Omental fat pad (tissue), 4 donors: ENCODE data around the gene DUSP5. TPM values are rescaled to one million over a fixed set of nuclear protein-coding genes. Genes with fewer than 3 reads are reported as not detected.

ENCODE experiments used
- ATAC-seq: fragments of 150-250 bp; one replicate; pipeline ENCODE4 v1.9.1; 2016; ENCODE audit warnings: mild to moderate bottlenecking, moderate library complexity; ENCODE audit not compliant: low FRiP score
- DNase-seq: peaks from one replicate; pipeline ENCODE4 v3.0.0-alpha.2; 2019; ENCODE audit warnings: low spot score
- CTCF ChIP-seq, 3 donors: fragments of 450-650 bp; IDR thresholded peaks; one replicate each; pipeline ENCODE4 v1.5.1; 2016 to 2017; ENCODE audit warnings: antibody characterized with exemption in 3 of 3, mild to moderate bottlenecking in 3 of 3, moderate library complexity in 2 of 3
- total RNA-seq, 4 donors: library from RNA; depleted of rRNA; stranded (reverse); fragments of >200 nt; gene quantifications; one replicate each; pipeline ENCODE4 v1.1.0, GENCODE V29; 2016

Gene DUSP5
- total RNA-seq, 4 donors from 2014 or later, result 9.2 to 71.4 (median 41.4) TPM

GRCh38 chr10:110510730-110511129 lies 13.0 kb downstream of the DUSP5 start:
- no peak for ATAC-seq
- DNase-seq, result no peak
- TF ChIP-seq CTCF (IDR thresholded peaks at IDR 0.05), result no peak

- DNase-seq, result no peak
- TF ChIP-seq CTCF (IDR thresholded peaks at IDR 0.05), result no peak
- peak; percentile 1 for ATAC-seq
Measured at GRCh38 chr10:110511734-110512449, 14.2 kb downstream of the DUSP5 start.

DNA sequence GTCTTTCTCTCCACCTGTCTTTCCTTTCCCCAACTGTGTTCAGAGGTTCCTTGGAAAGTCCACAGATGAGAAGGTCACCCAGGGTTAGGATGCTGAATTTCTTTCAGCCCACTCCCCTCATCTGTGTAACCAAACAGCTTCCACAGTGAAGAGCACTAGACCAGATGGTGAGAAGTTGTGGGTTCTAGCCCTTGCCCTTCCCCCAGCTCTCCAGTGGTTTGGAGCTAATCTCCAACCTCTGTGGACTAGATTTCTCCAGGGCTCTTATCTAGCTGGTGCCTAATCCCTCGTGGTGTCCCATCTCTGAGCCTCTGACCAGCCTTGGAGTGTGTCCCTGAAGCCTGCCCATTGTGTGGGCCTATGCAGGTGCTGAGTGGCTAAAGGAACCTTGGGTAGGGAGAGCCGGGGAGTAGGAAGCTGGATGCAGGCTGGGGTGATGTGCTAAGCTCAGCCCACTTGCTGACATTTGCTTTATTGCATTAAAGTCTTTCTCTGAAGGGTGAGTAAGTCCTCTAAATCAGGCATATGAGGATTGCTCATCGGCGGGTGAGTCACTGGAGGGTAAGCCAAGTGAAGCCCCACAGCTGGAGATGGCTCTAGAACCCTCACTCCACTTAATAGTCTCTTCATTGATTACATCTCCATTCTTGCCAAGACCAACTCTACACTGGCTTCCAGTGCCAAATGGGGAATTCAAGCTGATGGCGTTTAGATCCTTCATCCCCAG lies 14.9 kb downstream of the DUSP5 start:
- TF ChIP-seq CTCF (IDR thresholded peaks at IDR 0.05), result no peak
- ATAC-seq, result peak; percentile 80
- DNase-seq, result peak; percentile 58

DNA sequence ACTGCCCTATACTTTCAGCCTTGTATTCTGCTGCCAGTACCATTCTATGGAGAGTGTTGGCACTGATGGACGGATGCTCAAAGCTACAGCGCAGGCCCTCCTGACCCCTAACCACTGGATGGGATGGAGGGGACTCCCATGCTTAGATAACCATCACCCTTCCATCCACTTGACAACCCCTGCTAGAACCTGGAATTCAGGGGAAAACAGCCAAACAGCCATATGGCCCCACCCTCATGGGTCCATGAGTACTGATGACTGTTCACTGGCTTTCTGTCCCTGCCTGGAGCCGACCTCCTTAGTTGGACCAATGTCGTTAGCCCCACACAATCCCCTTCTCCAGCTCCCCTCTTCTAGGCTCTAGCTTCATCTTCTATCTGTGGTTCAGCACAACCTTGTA lies 16.2 kb downstream of the DUSP5 start:
- ATAC-seq, result no peak
- no peak for TF ChIP-seq CTCF (IDR thresholded peaks at IDR 0.05)
- DNase-seq, result no peak

GRCh38 chr10:110514848-110515247 lies 17.1 kb downstream of the DUSP5 start:
- ATAC-seq, result no peak
- DNase-seq, result no peak
- TF ChIP-seq CTCF (IDR thresholded peaks at IDR 0.05), result no peak

DNA sequence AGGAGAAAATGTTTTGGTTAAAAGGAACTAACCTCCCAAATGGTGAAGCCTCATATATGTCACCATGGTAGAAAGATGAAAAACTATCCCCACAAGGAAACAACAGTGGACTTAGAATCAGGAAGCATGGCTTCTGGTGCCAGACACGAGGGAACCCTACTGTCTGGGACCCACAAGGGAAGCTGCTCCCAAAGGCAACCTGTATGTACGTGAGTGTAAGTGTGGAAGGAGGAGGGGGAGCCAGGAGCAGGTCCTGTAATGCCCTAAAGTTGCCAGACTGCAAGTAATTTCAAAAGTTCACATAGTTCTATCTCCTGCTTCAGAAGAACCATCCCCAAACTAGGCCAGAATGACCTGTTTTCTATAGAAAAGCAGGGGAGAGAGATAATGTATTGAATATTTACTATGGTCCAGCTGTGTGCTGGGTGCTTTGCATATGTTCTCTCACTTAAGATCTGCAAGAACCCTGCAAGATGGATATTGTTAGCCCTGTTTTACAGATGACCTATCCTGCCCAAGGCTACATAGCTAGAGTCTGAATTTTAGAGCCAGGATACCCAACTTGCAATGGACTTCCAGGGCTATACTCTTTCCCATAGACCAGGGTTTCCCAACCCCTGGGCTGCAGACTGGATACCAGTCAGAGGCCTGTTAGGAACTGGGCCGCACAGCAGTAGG lies 19.2 kb downstream of the DUSP5 start:
- TF ChIP-seq CTCF (IDR thresholded peaks at IDR 0.05), result no peak
- DNase-seq (no peak), ATAC-seq (no peak)
